ENCODE data around the gene TNFAIP1. TPM values are rescaled to one million over a fixed set of nuclear protein-coding genes. Genes with fewer than 3 reads are reported as not detected.

Gene TNFAIP1
- total RNA-seq, 1 experiment from 2014 or later = 21.8 TPM

DNA sequence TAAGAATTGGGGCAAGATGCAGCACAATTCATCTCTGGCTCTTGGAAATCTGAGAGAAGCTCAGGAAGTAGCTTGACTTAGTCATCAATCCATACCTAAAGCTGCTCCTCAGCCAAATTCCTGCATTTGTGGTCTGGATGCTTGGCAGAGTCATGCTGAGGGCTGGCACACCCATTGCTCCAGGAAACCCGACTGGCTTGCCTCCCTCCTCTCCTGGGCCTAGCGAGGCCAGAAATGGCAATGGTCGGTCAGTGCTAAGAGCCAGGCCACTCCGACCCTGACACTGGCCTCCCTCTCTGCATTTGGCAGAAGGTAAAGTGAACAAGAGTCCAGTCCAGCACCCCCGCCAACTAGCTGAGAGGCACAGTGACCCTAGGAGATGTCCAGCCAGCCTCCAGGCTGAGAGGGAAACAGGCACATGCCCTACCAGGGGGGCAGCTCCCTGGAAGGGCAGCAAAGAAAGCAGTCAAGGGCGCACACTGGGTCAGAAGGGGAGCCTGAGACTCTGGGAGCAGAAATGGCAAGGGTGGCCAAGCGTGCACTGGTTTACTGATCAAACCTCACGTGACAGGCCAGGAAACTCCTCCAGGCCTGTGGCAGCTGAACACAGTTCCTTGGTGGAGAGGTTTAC lies 11.8 kb downstream of the TNFAIP1 start:
- no peaks in the 10 kb centered on the region for H3K9me3 Mint-ChIP-seq
- H3K4me3 Mint-ChIP-seq = no peak overlapping the region; a peak in 1 of 5 replicates
- H4K91ac ChIP-seq (ENCODE audit: insufficient read length, low read depth, low read length) = no peak overlapping the region
- H4K8ac ChIP-seq (replicated peaks; ENCODE audit: insufficient read length, low read depth, low read length) = no peak overlapping the region
- H3K27ac ChIP-seq (ENCODE audit: insufficient read length, low read depth, low read length) = no peak overlapping the region
- no peak overlapping the region for H2BK20ac ChIP-seq (ENCODE audit: low read depth, low read length, poor library complexity, severe bottlenecking)
- peak overlapping the region in 2 of 3 experiments; percentile 42 to 76; a peak in 2 of 7 replicates for H3K27ac Mint-ChIP-seq
- no peaks in the 10 kb centered on the region for H3K79me1 ChIP-seq (ENCODE audit: insufficient read depth, low read depth, low read length, poor library complexity, severe bottlenecking)
- H2BK120ac ChIP-seq (ENCODE audit: low read depth, low read length, poor library complexity, severe bottlenecking) = no peak overlapping the region
- H3K56ac ChIP-seq (ENCODE audit: insufficient read length, low read depth, low read length) = no peak overlapping the region
- no peaks in the 10 kb centered on the region for H3K23me2 ChIP-seq (ENCODE audit: insufficient read length, low read depth, low read length, poor library complexity, severe bottlenecking)
- H2BK5ac ChIP-seq (ENCODE audit: insufficient read length, low read length) = no peak overlapping the region
- no peak overlapping the region for H3K4ac ChIP-seq (ENCODE audit: low read depth, low read length)
- no peaks in the 10 kb centered on the region for H3K4me1 ChIP-seq (ENCODE audit: insufficient read depth, low read length)
- H4K5ac ChIP-seq (ENCODE audit: insufficient read length, low read depth, low read length) = no peak overlapping the region
- no peaks in the 10 kb centered on the region for H3K27me3 Mint-ChIP-seq (ENCODE audit: low read depth)
- H3K36me3 Mint-ChIP-seq (ENCODE audit: insufficient read depth in 1 of 3, low read depth in 3 of 3) = peaks cover 22 to 88% (median 68%) of the 10 kb centered on the region in 3 experiments; a peak in 6 of 7 replicates
- H3K4me2 ChIP-seq (ENCODE audit: insufficient read depth, insufficient read length, low read length) = no peak overlapping the region
- no peak overlapping the region for H2BK12ac ChIP-seq (ENCODE audit: insufficient read length, low read depth, low read length)
- no peak overlapping the region for H3K18ac ChIP-seq (ENCODE audit: insufficient read length, low read depth, low read length)
- DNase-seq = peak; percentile 39
- H2AK5ac ChIP-seq (ENCODE audit: insufficient read length, low read length) = no peak overlapping the region
- TF ChIP-seq, protein P1, sequence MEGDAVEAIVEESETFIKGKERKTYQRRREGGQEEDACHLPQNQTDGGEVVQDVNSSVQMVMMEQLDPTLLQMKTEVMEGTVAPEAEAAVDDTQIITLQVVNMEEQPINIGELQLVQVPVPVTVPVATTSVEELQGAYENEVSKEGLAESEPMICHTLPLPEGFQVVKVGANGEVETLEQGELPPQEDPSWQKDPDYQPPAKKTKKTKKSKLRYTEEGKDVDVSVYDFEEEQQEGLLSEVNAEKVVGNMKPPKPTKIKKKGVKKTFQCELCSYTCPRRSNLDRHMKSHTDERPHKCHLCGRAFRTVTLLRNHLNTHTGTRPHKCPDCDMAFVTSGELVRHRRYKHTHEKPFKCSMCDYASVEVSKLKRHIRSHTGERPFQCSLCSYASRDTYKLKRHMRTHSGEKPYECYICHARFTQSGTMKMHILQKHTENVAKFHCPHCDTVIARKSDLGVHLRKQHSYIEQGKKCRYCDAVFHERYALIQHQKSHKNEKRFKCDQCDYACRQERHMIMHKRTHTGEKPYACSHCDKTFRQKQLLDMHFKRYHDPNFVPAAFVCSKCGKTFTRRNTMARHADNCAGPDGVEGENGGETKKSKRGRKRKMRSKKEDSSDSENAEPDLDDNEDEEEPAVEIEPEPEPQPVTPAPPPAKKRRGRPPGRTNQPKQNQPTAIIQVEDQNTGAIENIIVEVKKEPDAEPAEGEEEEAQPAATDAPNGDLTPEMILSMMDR (conservative IDR thresholded peaks at IDR 0.05) = no peak
- no peak overlapping the region for H3K23ac ChIP-seq (ENCODE audit: insufficient read length, low read depth, low read length)
- no peak overlapping the region for H2AFZ ChIP-seq (ENCODE audit: low read length)
- no peak overlapping the region for H2BK15ac ChIP-seq (ENCODE audit: low read depth, low read length)
- H3T11ph ChIP-seq (ENCODE audit: low read length) = no peak overlapping the region
- peaks cover 16 to 17% of the 10 kb centered on the region in 2 experiments for H3K4me1 Mint-ChIP-seq
- no CpG with 5 or more reads among the region's 8 CpGs for WGBS (ENCODE audit: extremely low coverage, insufficient read length, low lambda C conversion rate)
- no peaks in the 10 kb centered on the region for H4K20me1 ChIP-seq (ENCODE audit: control insufficient read depth, insufficient read depth, insufficient read length)
- H3K27me3 ChIP-seq (ENCODE audit: insufficient read depth, low read length) = no peaks in the 10 kb centered on the region
- no peaks in the 10 kb centered on the region for H3K79me2 ChIP-seq (ENCODE audit: insufficient read depth, low read length)
- no peak overlapping the region for H3K9ac ChIP-seq (ENCODE audit: extremely low read depth, insufficient read length, low read length)
- H3K14ac ChIP-seq (ENCODE audit: insufficient read depth, low read length) = no peak overlapping the region
- H3K9me3 ChIP-seq (ENCODE audit: control insufficient read depth, low read depth, low read length) = no peaks in the 10 kb centered on the region
